Measurements from ENCODE around the gene GSK3A. TPM values are rescaled to one million over a fixed set of nuclear protein-coding genes. Genes with fewer than 3 reads are reported as not detected.

The GSK3A gene
- total and polyA plus RNA-seq, 10 donors, result 20.8 to 39.3 (median 28.7) TPM

DNA sequence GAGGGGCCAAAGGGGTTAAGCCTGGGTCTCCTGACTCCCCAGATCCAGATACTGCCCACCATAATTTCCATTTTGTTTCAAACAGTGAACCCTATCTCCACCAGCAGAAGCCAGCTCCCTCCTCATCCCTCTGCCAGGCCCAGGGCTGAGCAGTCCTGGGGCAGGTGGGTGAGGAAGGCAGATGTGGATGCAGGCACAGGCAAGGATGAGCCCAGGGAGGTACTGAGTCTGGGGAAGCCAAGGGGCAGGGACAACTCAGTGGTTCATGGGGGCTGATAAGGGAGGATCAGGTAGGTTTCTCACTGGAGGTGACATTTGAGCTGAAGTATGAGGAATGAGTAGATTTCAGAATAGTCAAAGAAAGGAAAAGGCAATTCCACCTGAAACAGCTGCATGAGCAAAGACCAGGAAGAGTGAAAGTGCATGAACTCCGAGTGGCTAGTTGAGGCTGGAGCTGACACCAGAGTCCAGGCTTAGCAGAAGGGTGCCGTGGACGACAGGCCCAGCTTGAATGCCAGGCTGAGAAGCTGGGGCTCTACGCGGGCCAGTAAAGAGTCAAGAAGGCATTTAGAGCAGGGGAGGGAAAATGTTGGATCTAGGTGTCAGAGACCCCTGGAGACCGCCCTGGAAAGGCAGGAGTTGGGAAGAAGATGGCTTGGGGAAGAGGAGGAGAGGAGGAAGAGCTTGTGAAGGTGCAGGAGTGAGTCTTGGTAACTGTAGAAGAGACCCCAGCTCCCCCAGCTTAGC lies 36.9 kb upstream of the GSK3A start:
- DNase-seq, result no peak
- TF ChIP-seq, protein P1, sequence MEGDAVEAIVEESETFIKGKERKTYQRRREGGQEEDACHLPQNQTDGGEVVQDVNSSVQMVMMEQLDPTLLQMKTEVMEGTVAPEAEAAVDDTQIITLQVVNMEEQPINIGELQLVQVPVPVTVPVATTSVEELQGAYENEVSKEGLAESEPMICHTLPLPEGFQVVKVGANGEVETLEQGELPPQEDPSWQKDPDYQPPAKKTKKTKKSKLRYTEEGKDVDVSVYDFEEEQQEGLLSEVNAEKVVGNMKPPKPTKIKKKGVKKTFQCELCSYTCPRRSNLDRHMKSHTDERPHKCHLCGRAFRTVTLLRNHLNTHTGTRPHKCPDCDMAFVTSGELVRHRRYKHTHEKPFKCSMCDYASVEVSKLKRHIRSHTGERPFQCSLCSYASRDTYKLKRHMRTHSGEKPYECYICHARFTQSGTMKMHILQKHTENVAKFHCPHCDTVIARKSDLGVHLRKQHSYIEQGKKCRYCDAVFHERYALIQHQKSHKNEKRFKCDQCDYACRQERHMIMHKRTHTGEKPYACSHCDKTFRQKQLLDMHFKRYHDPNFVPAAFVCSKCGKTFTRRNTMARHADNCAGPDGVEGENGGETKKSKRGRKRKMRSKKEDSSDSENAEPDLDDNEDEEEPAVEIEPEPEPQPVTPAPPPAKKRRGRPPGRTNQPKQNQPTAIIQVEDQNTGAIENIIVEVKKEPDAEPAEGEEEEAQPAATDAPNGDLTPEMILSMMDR (IDR thresholded peaks at IDR 0.05 in 8 of 11, conservative IDR thresholded peaks at IDR 0.05 in 3 of 11), result no peak
- TF ChIP-seq POLR2AphosphoS5 (IDR thresholded peaks at IDR 0.05), result no peak
- TF ChIP-seq POLR2A (IDR thresholded peaks at IDR 0.05), result no peak
- Histone ChIP-seq H3K27ac (peak overlapping the region; percentile 93 to 99 (median 96)), H3K4me3 (peak overlapping the region; percentile 81 to 91 (median 88)), H3K9me3 (no peaks in the 10 kb centered on the region), H3K27me3 (replicated peaks in 1 of 7) (no peaks in the 10 kb centered on the region), H3K36me3 (peaks cover 0 to 37% (median 7%) of the 10 kb centered on the region in 6 donors), H3K4me1 (peaks cover 68 to 92% (median 90%) of the 10 kb centered on the region in 6 donors)
- 12 to 21% (median 20%) methylated on average over 6 of the region's 6 CpGs for WGBS, 5 donors
- intact Hi-C loops (cut with DNase I; ENCODE audit: low total_unique reads), result no loop called here

DNA sequence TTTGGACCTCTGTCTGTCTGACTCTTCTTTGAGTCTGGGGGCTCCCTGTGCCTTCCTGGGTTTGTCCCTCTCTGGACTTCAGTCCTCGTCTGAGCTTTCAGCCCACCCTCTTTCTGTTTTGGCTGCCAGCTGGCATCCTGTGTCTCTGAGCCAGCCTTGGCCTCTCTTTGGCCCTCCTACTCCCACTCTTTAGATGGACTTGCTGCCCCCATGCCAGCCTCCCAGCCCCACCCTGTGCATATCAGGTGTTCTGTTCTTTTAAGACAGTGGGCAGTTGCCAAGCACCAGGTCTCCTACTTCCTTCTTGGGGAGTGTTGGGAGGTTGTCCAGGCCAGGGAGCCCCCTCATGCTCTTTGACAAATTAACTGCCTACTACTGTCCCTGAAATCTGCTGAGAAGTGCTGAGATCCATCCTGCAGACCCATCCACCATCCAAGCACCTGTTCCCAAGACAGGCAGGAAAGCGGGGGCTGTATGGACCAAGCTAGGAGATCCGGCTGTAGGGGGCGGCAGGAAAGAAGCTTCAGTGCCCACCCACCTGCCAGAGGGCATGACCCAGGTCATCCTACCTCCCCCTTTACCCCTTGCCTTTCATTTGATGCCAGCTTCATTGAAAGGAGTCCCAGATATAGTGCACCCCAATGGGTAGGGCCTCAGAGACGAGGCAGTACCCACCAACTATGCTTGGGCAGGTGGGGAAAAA lies 36.2 kb upstream of the GSK3A start:
- Histone ChIP-seq H3K4me3 (peak overlapping the region in 1 of 8 donors; percentile 91), H3K27me3 (replicated peaks in 1 of 7) (no peaks in the 10 kb centered on the region), H3K4me1 (peaks cover 68 to 100% (median 94%) of the 10 kb centered on the region in 6 donors), H3K36me3 (peaks cover 0 to 45% (median 15%) of the 10 kb centered on the region in 6 donors), H3K27ac (peak overlapping the region in 7 of 8 donors; percentile 24 to 99 (median 97)), H3K9me3 (no peaks in the 10 kb centered on the region)
- intact Hi-C loops (cut with DNase I; ENCODE audit: low total_unique reads), result no loop called here
- 52 to 78% (median 64%) methylated on average over 5 of the region's 5 CpGs for WGBS, 5 donors
- TF ChIP-seq, protein P1 (IDR thresholded peaks at IDR 0.05 in 8 of 11, conservative IDR thresholded peaks at IDR 0.05 in 3 of 11), result no peak
- TF ChIP-seq POLR2A (IDR thresholded peaks at IDR 0.05) (no peak), POLR2AphosphoS5 (IDR thresholded peaks at IDR 0.05) (peak in 1 of 3 donors; percentile 21)
- no peak for DNase-seq

DNA sequence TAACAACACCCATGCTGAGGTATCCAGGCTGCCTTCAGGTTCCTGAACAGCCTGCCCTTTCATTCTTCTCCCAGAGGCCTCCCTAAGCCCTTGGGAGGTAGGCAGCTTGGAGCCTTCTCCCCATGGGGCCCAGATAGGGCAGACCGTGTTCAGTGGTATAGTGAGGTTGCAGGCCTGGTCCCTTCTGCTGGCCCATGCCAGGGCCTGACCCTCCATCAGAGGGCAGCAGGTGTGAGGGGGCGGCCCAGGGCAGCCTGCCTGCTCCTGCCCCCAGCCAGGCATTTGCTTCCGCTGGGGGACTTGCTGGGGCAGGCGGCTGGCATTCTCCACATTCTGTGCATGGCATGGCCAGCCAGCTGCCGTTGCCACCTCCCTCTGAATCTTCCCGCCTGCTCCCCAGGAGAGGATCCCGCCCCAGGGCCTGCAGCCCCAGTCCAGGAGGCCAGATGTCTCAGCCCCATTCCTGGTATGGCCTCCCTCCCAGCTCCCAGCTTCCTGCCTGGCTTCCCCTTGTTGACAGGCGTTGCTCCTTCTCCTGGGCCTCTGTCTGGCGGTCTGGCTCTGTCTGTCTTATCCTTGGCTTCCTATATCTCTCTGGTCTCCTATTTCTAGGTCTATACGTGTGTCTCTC lies 35.5 kb upstream of the GSK3A start:
- TF ChIP-seq, protein P1 (IDR thresholded peaks at IDR 0.05 in 8 of 11, conservative IDR thresholded peaks at IDR 0.05 in 3 of 11), result no peak
- TF ChIP-seq POLR2AphosphoS5 (IDR thresholded peaks at IDR 0.05) (peak; percentile 29 to 58 (median 46)), POLR2A (IDR thresholded peaks at IDR 0.05) (no peak)
- Histone ChIP-seq H3K27ac (peak overlapping the region; percentile 9 to 99 (median 96)), H3K4me3 (no peak overlapping the region), H3K36me3 (peaks cover 0 to 51% (median 21%) of the 10 kb centered on the region in 6 donors), H3K4me1 (peaks cover 65 to 100% (median 91%) of the 10 kb centered on the region in 6 donors), H3K27me3 (replicated peaks in 1 of 7) (no peaks in the 10 kb centered on the region), H3K9me3 (no peaks in the 10 kb centered on the region)
- DNase-seq, result peak; percentile 79
- WGBS, 5 donors, result 56 to 72% (median 59%) methylated on average over 6 to 10 of the region's 10 CpGs
- intact Hi-C loops (cut with DNase I; ENCODE audit: low total_unique reads), result no loop called here
